ENCODE measurements around the gene ABHD8. TPM values are rescaled to one million over a fixed set of nuclear protein-coding genes. Genes with fewer than 3 reads are reported as not detected.

Gene ABHD8
- total RNA-seq, 4 donors from 2014 or later = 2.1 to 14.1 (median 5.6) TPM

- Histone ChIP-seq H3K27ac (no peak overlapping the region), H3K4me3 (no peak overlapping the region), H3K27me3 (no peaks in the 10 kb centered on the region), H3K9me3 (no peaks in the 10 kb centered on the region), H3K36me3 (peaks cover 0 to 51% (median 0%) of the 10 kb centered on the region in 3 donors), H3K4me1 (peaks cover 0 to 30% (median 10%) of the 10 kb centered on the region in 4 donors)
- TF ChIP-seq, protein P1, sequence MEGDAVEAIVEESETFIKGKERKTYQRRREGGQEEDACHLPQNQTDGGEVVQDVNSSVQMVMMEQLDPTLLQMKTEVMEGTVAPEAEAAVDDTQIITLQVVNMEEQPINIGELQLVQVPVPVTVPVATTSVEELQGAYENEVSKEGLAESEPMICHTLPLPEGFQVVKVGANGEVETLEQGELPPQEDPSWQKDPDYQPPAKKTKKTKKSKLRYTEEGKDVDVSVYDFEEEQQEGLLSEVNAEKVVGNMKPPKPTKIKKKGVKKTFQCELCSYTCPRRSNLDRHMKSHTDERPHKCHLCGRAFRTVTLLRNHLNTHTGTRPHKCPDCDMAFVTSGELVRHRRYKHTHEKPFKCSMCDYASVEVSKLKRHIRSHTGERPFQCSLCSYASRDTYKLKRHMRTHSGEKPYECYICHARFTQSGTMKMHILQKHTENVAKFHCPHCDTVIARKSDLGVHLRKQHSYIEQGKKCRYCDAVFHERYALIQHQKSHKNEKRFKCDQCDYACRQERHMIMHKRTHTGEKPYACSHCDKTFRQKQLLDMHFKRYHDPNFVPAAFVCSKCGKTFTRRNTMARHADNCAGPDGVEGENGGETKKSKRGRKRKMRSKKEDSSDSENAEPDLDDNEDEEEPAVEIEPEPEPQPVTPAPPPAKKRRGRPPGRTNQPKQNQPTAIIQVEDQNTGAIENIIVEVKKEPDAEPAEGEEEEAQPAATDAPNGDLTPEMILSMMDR (IDR thresholded peaks at IDR 0.05) = no peak
- TF ChIP-seq POLR2A (IDR thresholded peaks at IDR 0.05) = no peak
- peak in 1 of 3 donors; percentile 46 for DNase-seq
These were observed 10.9 kb upstream of the ABHD8 start for GRCh38 chr19:17314007-17314593.

GRCh38 chr19:17312189-17313113 is 9.2 kb upstream of the ABHD8 start:
- H3K4me1 ChIP-seq = peaks cover 0 to 31% (median 10%) of the 10 kb centered on the region in 4 donors
- no peak for DNase-seq
- no peak overlapping the region for H3K27ac ChIP-seq
- no peaks in the 10 kb centered on the region for H3K9me3 ChIP-seq
- H3K27me3 ChIP-seq = no peaks in the 10 kb centered on the region
- peaks cover 0 to 42% (median 0%) of the 10 kb centered on the region in 3 donors for H3K36me3 ChIP-seq
- TF ChIP-seq, protein P1 (IDR thresholded peaks at IDR 0.05) = no peak
- no peak for TF ChIP-seq POLR2A (IDR thresholded peaks at IDR 0.05)
- H3K4me3 ChIP-seq = no peak overlapping the region

DNA sequence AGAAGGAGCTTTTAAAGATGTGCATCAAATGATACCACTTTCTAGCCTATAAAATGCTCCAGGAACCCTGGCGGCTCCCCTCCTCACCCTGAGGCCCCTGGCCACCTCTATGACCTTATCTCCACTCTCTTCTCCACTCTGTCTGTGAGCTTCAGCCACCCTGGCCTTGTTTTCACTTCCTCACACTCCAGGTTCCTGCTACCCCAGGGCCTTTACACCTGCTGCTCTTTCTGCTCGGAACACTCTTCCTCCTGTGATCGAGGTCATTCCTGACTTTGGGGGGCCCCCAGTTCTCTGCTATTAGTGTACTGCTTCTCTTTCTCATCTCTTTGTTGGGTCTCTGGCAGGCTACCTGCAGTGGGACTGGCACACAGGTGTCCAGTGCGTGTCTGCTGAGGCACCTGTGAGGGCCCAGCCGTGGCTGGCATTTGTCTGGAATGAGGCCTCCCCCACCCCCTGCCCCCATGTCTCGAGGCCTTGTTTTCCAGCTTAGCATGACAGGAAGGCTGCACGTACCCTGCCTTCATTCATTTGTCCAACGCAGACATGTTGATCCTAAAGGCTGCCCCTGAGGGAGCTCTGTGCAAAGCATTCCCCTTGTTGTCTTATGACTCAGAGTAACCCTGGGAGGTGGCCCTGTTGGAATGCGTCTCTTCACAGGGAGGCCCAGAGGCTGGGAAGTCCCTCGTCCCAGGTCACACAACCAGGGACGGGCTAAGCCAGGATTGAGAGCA is 8.4 kb upstream of the ABHD8 start:
- Histone ChIP-seq H3K27ac (no peak overlapping the region), H3K4me1 (peaks cover 0 to 40% (median 10%) of the 10 kb centered on the region in 4 donors), H3K9me3 (no peaks in the 10 kb centered on the region), H3K27me3 (no peaks in the 10 kb centered on the region), H3K4me3 (no peak overlapping the region), H3K36me3 (peaks cover 0 to 39% (median 0%) of the 10 kb centered on the region in 3 donors)
- TF ChIP-seq POLR2A (IDR thresholded peaks at IDR 0.05) = no peak
- TF ChIP-seq, protein P1 (IDR thresholded peaks at IDR 0.05) = no peak
- no peak for DNase-seq

- TF ChIP-seq, protein P1 (IDR thresholded peaks at IDR 0.05) = no peak
- no peak for TF ChIP-seq POLR2A (IDR thresholded peaks at IDR 0.05)
- H3K4me3 ChIP-seq = peak overlapping the region; percentile 78 to 94 (median 87)
- no peaks in the 10 kb centered on the region for H3K27me3 ChIP-seq
- no peak for DNase-seq
- no peaks in the 10 kb centered on the region for H3K9me3 ChIP-seq
- H3K4me1 ChIP-seq = peaks cover 0 to 47% (median 14%) of the 10 kb centered on the region in 4 donors
- H3K27ac ChIP-seq = peak overlapping the region; percentile 78 to 88 (median 80)
- peaks cover 0 to 27% (median 0%) of the 10 kb centered on the region in 3 donors for H3K36me3 ChIP-seq
These were observed 6.8 kb upstream of the ABHD8 start for GRCh38 chr19:17309965-17310461.

Measured in Peyer's patch (tissue), 4 donors.